Ectodermal cell (in vitro differentiated cells): ENCODE results near the gene KIAA1671.

Experiments used
- H3K27ac ChIP-seq: 2 replicates; pipeline ENCODE4 v1.7.0; 2013; ENCODE audit warnings: mild to moderate bottlenecking, low read depth, low read length; ENCODE audit not compliant: insufficient read depth, poor library complexity, severe bottlenecking
- H3K27me3 ChIP-seq: 2 replicates; pipeline ENCODE4 v1.7.0; 2013; ENCODE audit warnings: mild to moderate bottlenecking, low read length; ENCODE audit not compliant: insufficient read depth, control insufficient read depth, poor library complexity, severe bottlenecking
- H3K36me3 ChIP-seq: one replicate; pipeline ENCODE4 v1.7.0; 2013; ENCODE audit warnings: low read length; ENCODE audit not compliant: control insufficient read depth, insufficient read depth
- H3K4me1 ChIP-seq: one replicate; pipeline ENCODE4 v1.7.0; 2013; ENCODE audit warnings: low read length; ENCODE audit not compliant: control insufficient read depth, insufficient read depth
- H3K4me3 ChIP-seq: 2 replicates; pipeline ENCODE4 v1.7.0; 2013; ENCODE audit warnings: low read depth, low read length, control low read depth; ENCODE audit not compliant: insufficient read depth
- H3K9me3 ChIP-seq: 2 replicates; pipeline ENCODE4 v1.7.0; 2013; ENCODE audit warnings: mild to moderate bottlenecking, low read length, moderate library complexity; ENCODE audit not compliant: control insufficient read depth
- whole genome bisulfite sequencing, 2 experiments: methylation state at CpG; one replicate each; pipeline ENCODE4 v1.1.7; 2013; ENCODE audit warnings: missing lambda C conversion rate in 2 of 2; 5-methylcytosine and 5-hydroxymethylcytosine counted together

The KIAA1671 gene

GRCh38 chr22:25096638-25097405, 144.3 kb downstream of the KIAA1671 start:
- no peaks in the 10 kb centered on the region for H3K9me3 ChIP-seq
- WGBS, 2 experiments = 94 to 95% methylated on average over 17 of the region's 17 CpGs
- no peaks in the 10 kb centered on the region for H3K36me3 ChIP-seq
- peaks cover 26% of the 10 kb centered on the region for H3K4me1 ChIP-seq
- no peaks in the 10 kb centered on the region for H3K27me3 ChIP-seq
- no peak overlapping the region for H3K27ac ChIP-seq
- H3K4me3 ChIP-seq = no peak overlapping the region

DNA sequence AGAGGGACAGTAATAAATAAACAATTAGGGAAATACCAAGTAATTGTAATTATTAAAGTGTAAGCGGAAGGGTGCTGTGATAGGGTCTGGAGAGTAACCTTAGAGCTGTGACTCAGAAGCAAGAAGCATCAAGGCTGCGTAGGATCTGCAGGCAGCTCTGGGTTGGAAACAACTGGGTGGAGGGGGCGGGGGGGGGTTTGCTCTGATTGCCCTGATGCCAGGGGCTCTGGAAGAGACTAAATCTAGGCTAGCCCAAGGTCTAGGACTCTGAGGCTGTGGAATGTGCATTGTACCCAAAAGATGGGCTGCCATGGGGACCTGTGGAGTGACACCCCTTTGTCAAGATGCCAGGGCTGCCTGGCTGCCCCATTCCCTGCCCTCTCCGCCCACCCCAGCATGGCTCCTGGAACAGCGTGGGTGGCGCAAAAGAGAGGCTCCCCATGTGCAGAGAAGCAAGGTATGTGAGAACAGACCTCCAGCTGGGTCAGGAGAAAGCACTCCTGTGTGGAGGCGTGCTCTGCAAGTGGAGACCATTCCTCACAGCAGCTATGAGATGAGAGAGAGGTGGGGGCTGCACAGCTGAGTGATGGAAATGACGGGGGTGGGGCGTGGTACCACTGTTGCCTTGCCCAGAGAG, 146.0 kb downstream of the KIAA1671 start:
- 34 to 37% methylated on average over 9 of the region's 9 CpGs for WGBS, 2 experiments

GRCh38 chr22:25099202-25099601, 146.7 kb downstream of the KIAA1671 start:
- H3K27ac ChIP-seq = no peak overlapping the region
- H3K4me3 ChIP-seq = no peak overlapping the region
- no peaks in the 10 kb centered on the region for H3K27me3 ChIP-seq
- no peaks in the 10 kb centered on the region for H3K36me3 ChIP-seq
- H3K9me3 ChIP-seq = no peaks in the 10 kb centered on the region
- peaks cover 26% of the 10 kb centered on the region for H3K4me1 ChIP-seq
- WGBS, 2 experiments = 85 to 90% methylated on average over 4 of the region's 4 CpGs

More for the DNA sequence above, 146.0 kb downstream of the KIAA1671 start:
- Histone ChIP-seq H3K27me3 (no peaks in the 10 kb centered on the region), H3K9me3 (no peaks in the 10 kb centered on the region), H3K4me1 (peaks cover 26% of the 10 kb centered on the region), H3K4me3 (no peak overlapping the region), H3K27ac (no peak overlapping the region), H3K36me3 (no peaks in the 10 kb centered on the region)

- 97% methylated on average over 4 of the region's 4 CpGs for WGBS, 2 experiments
- no peak overlapping the region for H3K4me3 ChIP-seq
- no peaks in the 10 kb centered on the region for H3K36me3 ChIP-seq
- H3K9me3 ChIP-seq = no peaks in the 10 kb centered on the region
- peaks cover 26% of the 10 kb centered on the region for H3K4me1 ChIP-seq
- no peak overlapping the region for H3K27ac ChIP-seq
- no peaks in the 10 kb centered on the region for H3K27me3 ChIP-seq
Measured at GRCh38 chr22:25100402-25100801, 147.9 kb downstream of the KIAA1671 start.

- WGBS, 2 experiments = 33 to 35% methylated on average over 5 of the region's 5 CpGs
- Histone ChIP-seq H3K27me3 (no peaks in the 10 kb centered on the region), H3K9me3 (no peaks in the 10 kb centered on the region), H3K36me3 (no peaks in the 10 kb centered on the region), H3K4me1 (peaks cover 22% of the 10 kb centered on the region), H3K4me3 (no peak overlapping the region), H3K27ac (no peak overlapping the region)
Measured at GRCh38 chr22:25100948-25101347, 148.4 kb downstream of the KIAA1671 start.

GRCh38 chr22:25101501-25101900, 149.0 kb downstream of the KIAA1671 start:
- Histone ChIP-seq H3K27me3 (no peaks in the 10 kb centered on the region), H3K4me1 (peaks cover 19% of the 10 kb centered on the region), H3K36me3 (no peaks in the 10 kb centered on the region), H3K27ac (no peak overlapping the region), H3K4me3 (no peak overlapping the region), H3K9me3 (no peaks in the 10 kb centered on the region)
- 95 to 99% methylated on average over 4 of the region's 4 CpGs for WGBS, 2 experiments

DNA sequence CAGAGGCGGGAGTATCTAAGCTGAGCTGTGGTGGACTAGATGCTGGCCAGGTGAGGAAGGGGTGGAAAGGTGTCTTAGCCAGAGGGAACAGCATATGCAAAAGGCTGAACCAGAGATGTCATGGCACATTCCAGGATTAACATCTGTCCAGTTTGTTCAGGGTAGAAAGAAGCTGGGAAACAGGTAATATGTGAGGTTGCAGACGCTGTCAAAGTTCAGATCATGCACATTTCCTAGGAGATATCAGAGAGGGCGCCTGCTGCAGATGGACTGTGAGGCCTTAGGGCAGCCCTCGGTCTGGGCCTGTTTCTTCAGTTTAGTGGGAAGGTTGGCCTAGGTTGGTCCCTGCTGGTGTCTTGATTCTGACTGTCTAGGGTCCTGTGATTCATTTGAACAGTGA, 149.5 kb downstream of the KIAA1671 start:
- Histone ChIP-seq H3K4me1 (peaks cover 19% of the 10 kb centered on the region), H3K4me3 (no peak overlapping the region), H3K27ac (no peak overlapping the region), H3K27me3 (no peaks in the 10 kb centered on the region), H3K36me3 (no peaks in the 10 kb centered on the region), H3K9me3 (no peaks in the 10 kb centered on the region)
- 94 to 98% methylated on average over 4 of the region's 4 CpGs for WGBS, 2 experiments

DNA sequence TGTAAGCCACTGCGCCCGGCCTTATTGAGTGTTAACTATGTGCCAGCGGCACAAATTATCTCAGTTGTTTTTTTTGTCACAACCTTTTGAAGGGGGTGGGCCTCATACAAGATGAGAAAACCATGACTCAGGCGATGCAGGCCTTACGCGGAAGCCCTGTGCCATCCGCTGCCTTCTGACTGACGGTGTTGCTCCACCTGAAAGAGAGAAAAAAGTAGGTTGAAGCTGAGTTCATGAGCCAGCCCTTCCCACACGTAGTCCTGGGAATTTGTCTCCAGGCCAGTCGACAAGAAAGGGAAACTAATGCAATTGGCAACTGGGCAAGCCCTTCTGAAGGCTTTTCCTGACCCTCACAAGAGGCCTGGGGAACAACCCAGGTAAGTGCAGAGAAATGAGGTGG, 150.2 kb downstream of the KIAA1671 start:
- no peaks in the 10 kb centered on the region for H3K36me3 ChIP-seq
- H3K27me3 ChIP-seq = no peaks in the 10 kb centered on the region
- WGBS, 2 experiments = 95 to 96% methylated on average over 10 of the region's 10 CpGs
- H3K9me3 ChIP-seq = no peaks in the 10 kb centered on the region
- peaks cover 19% of the 10 kb centered on the region for H3K4me1 ChIP-seq
- no peak overlapping the region for H3K4me3 ChIP-seq
- no peak overlapping the region for H3K27ac ChIP-seq

GRCh38 chr22:25104367-25104766, 151.9 kb downstream of the KIAA1671 start:
- Histone ChIP-seq H3K27ac (no peak overlapping the region), H3K27me3 (no peaks in the 10 kb centered on the region), H3K4me1 (peaks cover 7% of the 10 kb centered on the region), H3K36me3 (no peaks in the 10 kb centered on the region), H3K4me3 (no peak overlapping the region), H3K9me3 (no peaks in the 10 kb centered on the region)
- WGBS, 2 experiments = 96 to 97% methylated on average over 6 of the region's 6 CpGs

- H3K9me3 ChIP-seq = no peaks in the 10 kb centered on the region
- no peaks in the 10 kb centered on the region for H3K36me3 ChIP-seq
- H3K27ac ChIP-seq = no peak overlapping the region
- H3K4me1 ChIP-seq = peaks cover 10% of the 10 kb centered on the region
- no peaks in the 10 kb centered on the region for H3K27me3 ChIP-seq
- H3K4me3 ChIP-seq = no peak overlapping the region
- WGBS, 2 experiments = 87 to 94% methylated on average over 6 to 7 of the region's 7 CpGs
Measured at GRCh38 chr22:25105817-25106650, 153.5 kb downstream of the KIAA1671 start.
